ENCODE results near the gene RBBP8.
A peak's percentile ranks its signal among the peaks of the same experiment; 100 is the strongest.
"Not testable (repeated sequence)": the region's sequence is repeated elsewhere in the genome, so short reads cannot be mapped to it uniquely, and the experiment has no call there.

Gene RBBP8

GRCh38 chr18:22933206-22933965 is at the start of gene RBBP8:
RBBP8 (plus strand) TSS chr18:22933328; CDS start chr18:22936852, 3,524 bp downstream.
- peak; percentile 18 to 72 for DNase-seq (ENCODE audit: extremely low read depth in 1 of 2, low read depth in 1 of 2)

GRCh38 chr18:22883827-22884226 is 49.3 kb upstream of the RBBP8 start:
- DNase-seq (ENCODE audit: extremely low read depth in 1 of 2, low read depth in 1 of 2) = no peak

GRCh38 chr18:22885694-22886093 is 47.4 kb upstream of the RBBP8 start:
- not testable (repeated sequence) for DNase-seq (ENCODE audit: extremely low read depth in 1 of 2, low read depth in 1 of 2)

GRCh38 chr18:22899421-22899820 is 33.7 kb upstream of the RBBP8 start:
- no peak for DNase-seq (ENCODE audit: extremely low read depth in 1 of 2, low read depth in 1 of 2)

GRCh38 chr18:22900558-22901238 is 32.4 kb upstream of the RBBP8 start:
- DNase-seq (ENCODE audit: extremely low read depth in 1 of 2, low read depth in 1 of 2) = no peak

- DNase-seq (ENCODE audit: extremely low read depth in 1 of 2, low read depth in 1 of 2) = no peak
These were observed 31.0 kb upstream of the RBBP8 start for GRCh38 chr18:22902093-22902492.

GRCh38 chr18:22903248-22903647 is 29.9 kb upstream of the RBBP8 start:
- DNase-seq (ENCODE audit: extremely low read depth in 1 of 2, low read depth in 1 of 2) = not testable (repeated sequence)

- DNase-seq (ENCODE audit: extremely low read depth in 1 of 2, low read depth in 1 of 2) = no peak
These were observed 21.0 kb upstream of the RBBP8 start for GRCh38 chr18:22912149-22912548.

- no peak for DNase-seq (ENCODE audit: extremely low read depth in 1 of 2, low read depth in 1 of 2)
These were observed 20.3 kb upstream of the RBBP8 start for GRCh38 chr18:22912835-22913234.

GRCh38 chr18:22913861-22914260 is 19.3 kb upstream of the RBBP8 start:
- no peak for DNase-seq (ENCODE audit: extremely low read depth in 1 of 2, low read depth in 1 of 2)

- no peak for DNase-seq (ENCODE audit: extremely low read depth in 1 of 2, low read depth in 1 of 2)
These were observed 18.5 kb upstream of the RBBP8 start for GRCh38 chr18:22914633-22915032.

GRCh38 chr18:22915337-22915736 is 17.8 kb upstream of the RBBP8 start:
- no peak for DNase-seq (ENCODE audit: extremely low read depth in 1 of 2, low read depth in 1 of 2)

- DNase-seq (ENCODE audit: extremely low read depth in 1 of 2, low read depth in 1 of 2) = no peak
These were observed 11.4 kb upstream of the RBBP8 start for GRCh38 chr18:22921772-22922171.

- no peak for DNase-seq (ENCODE audit: extremely low read depth in 1 of 2, low read depth in 1 of 2)
These were observed 8.5 kb upstream of the RBBP8 start for GRCh38 chr18:22924589-22924988.

- no peak for DNase-seq (ENCODE audit: extremely low read depth in 1 of 2, low read depth in 1 of 2)
These were observed 6.7 kb upstream of the RBBP8 start for GRCh38 chr18:22926454-22926853.

- DNase-seq (ENCODE audit: extremely low read depth in 1 of 2, low read depth in 1 of 2) = no peak
These were observed 4.8 kb upstream of the RBBP8 start for GRCh38 chr18:22928339-22928738.

GRCh38 chr18:22930089-22930713 is 2.9 kb upstream of the RBBP8 start:
- peak; percentile 53 to 70 for DNase-seq (ENCODE audit: extremely low read depth in 1 of 2, low read depth in 1 of 2)

- DNase-seq (ENCODE audit: extremely low read depth in 1 of 2, low read depth in 1 of 2) = no peak
These were observed 283 bp upstream of the RBBP8 start for GRCh38 chr18:22932885-22933205.

GRCh38 chr18:22933966-22934423 is 867 bp downstream of the RBBP8 start:
- DNase-seq (ENCODE audit: extremely low read depth in 1 of 2, low read depth in 1 of 2) = no peak

- no peak for DNase-seq (ENCODE audit: extremely low read depth in 1 of 2, low read depth in 1 of 2)
These were observed 1.7 kb downstream of the RBBP8 start for GRCh38 chr18:22934789-22935188.

- DNase-seq (ENCODE audit: extremely low read depth in 1 of 2, low read depth in 1 of 2) = no peak
These were observed 2.3 kb downstream of the RBBP8 start for GRCh38 chr18:22935431-22935830.

GRCh38 chr18:22936515-22936914 is 3.4 kb downstream of the RBBP8 start:
- no peak for DNase-seq (ENCODE audit: extremely low read depth in 1 of 2, low read depth in 1 of 2)

Data from activated CD8-positive, alpha-beta memory T cell treated with anti-CD3 and anti-CD28 coated beads for 1 hour (primary cell).